ENCODE measurements around the gene GAP43.

GAP43 gene, protein sequence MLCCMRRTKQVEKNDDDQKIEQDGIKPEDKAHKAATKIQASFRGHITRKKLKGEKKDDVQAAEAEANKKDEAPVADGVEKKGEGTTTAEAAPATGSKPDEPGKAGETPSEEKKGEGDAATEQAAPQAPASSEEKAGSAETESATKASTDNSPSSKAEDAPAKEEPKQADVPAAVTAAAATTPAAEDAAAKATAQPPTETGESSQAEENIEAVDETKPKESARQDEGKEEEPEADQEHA

DNA sequence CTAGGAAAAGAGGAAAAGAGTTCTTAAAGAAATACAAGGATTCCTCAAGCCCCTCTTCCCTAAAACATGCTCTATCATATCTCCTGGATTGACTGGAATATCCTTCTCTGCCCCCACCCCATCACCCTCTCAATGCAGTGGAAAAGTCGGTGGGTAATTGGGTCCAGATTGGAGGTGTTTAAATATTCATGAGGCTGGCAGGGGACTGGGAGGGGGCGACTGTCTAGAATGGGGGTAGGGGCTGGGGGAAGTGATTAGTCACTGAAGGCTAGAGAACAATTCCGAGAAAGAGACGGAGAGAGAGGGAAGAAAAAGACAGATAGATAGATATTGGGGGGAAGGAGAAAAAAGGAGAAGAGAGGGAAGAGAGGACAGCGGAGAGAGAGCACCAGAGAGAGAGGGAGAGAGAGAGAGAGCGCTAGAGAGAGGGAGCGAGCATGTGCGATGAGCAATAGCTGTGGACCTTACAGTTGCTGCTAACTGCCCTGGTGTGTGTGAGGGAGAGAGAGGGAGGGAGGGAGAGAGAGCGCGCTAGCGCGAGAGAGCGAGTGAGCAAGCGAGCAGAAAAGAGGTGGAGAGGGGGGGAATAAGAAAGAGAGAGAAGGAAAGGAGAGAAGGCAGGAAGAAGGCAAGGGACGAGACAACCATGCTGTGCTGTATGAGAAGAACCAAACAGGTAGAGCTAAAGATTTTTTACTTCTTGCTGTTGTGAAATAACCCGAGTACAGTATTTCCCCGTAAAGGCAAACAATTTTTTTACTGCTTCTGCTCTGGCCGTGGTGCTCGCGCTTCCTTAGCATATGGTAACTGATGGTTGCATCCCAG lies at the start of gene GAP43:
Gene GAP43 (plus strand): TSS at position 467 of the 825 bp plus-strand sequence. CDS start 180 bp downstream, at position 647.
- no peak for DNase-seq (ENCODE audit: low read depth)

GRCh38 chr3:115576325-115576875 lies 46.9 kb upstream of the GAP43 start:
- no peak for DNase-seq (ENCODE audit: low read depth)

DNA sequence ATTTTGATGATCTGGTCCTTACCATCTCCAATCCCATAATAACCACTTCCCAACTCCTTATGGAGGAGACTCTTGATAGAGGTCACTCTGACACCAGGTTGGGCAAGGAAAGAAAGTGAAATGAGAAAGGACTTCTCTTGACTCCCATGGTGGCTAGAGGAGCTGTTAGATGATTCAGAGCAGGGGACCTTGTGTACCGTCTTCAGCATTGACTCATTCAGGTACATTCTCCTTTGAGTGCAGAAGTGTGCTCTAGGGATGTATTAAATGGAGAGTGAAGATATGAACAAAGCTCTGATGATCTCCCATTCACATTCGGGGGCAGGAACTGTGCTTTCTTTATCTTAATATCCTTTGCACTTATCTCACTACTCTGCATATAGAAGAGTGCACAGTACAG lies 46.3 kb upstream of the GAP43 start:
- no peak for DNase-seq (ENCODE audit: low read depth)

GRCh38 chr3:115578331-115578730 lies 45.0 kb upstream of the GAP43 start:
- no peak for DNase-seq (ENCODE audit: low read depth)

DNA sequence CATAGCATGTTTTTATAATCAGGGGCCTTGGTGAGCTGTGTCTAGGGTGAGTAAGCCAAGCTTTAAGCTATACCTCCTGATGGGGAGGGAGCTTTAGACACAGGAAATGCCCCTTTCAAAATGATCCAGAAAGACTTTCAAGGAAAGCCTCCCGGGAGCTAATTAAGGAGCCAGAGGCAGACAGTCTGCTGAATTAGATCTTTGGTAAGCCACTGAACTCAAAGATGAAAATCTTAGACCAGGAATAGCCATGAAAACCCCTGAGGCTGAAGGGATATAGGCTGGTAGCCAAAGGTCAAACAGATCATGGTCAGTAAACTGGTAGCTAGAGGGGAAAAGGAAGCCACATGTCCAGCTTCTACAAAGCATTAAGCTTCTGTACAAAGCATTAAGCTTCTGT lies 42.7 kb upstream of the GAP43 start:
- DNase-seq (ENCODE audit: low read depth) = no peak

DNA sequence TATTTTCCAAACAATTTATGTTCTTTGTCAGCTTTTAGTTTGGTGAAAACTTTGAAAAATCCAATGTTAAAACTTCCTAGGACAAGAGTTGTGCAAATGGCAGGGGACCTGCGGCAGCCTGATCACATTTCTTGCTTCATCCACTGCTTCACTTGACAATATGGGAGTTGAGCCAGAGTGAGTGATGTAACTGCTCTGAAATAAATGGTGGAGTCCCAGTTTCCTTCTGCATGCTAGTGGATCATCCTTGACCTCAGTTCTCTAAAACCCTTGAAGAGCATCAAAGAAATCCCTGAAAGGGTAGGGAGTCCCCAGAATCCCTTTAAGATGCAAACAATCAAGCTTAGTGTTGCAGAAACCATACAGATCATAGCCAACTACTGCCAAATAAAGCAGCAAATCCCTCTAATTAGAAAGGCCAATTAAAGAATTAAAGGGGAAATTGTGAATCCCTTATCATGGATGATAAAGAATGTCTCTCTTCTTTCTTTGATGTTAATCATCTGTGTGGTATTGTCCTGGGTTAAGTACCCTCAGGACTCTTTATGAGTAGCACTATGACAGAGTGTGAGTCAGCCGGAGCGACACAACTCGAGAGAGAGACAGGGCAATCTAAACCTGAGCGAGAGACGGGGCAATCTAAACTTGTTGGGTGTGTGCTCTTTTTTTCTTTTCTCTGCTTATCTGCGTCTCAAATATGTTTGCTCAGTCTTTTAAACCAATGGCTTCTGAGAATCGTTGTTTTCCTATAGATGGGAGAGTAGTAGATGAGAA lies 41.8 kb upstream of the GAP43 start:
- no peak for DNase-seq (ENCODE audit: low read depth)

DNA sequence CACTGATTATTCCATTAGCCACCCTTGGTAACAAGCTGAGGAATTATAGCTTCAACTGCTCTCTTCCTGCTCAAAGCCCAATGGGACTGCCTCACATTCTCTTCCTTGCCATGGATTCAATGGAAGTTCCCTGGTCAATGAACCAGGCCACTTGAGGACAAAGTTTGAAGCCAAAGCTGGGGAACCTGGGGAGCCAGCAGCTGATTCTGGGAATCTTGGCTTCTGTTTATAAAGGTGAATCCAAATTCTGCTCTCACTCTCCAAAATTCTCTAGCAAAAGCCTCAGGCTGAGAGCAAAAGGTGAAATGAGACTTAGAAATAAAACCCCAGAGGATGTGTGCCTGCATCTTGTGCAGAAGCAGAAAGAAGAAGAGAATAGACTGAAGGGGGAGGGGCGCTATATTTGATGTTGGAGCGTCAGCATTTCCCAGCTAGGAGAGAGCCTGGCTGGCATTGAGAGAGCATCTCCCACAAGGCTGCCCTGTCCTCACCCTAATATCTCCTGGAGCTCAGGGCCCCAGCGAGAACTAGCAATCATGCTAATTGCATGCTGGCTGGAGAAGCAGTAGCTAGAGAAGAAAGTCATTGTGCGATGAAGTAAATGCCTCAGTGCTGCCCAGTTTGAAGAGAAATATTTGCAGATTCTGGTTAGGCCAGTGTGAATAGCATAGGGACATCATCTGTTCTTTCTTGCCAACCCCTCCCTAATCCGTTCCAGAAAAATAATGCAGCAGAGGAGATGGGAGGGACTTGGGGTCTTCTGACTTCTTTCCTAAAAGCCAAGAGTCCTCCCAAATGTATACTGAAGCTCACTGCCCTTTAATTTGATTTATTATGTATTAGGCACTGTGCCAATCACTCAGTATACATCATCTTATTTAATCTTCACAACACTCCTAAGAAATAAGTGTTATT lies 34.9 kb upstream of the GAP43 start:
- no peak for DNase-seq (ENCODE audit: low read depth)

DNA sequence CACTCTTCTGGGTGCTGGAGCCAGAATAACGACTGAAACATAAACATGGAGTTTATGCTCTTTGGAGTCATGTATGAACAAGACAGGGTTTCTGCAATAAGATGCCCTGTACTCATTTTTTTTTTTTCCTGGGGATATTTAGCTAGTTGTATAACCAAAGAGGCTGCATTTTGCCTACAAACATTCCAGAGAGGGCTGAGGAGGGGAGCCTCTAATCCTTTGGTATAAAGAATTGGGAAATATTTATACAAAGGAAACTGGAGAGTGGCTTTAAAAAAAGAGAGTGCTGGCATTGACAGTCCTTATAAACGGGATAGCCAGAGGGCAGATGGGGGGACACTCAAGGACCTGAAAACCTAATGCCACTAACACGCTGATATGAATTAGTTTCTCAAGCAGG lies 32.4 kb upstream of the GAP43 start:
- no peak for DNase-seq (ENCODE audit: low read depth)

- DNase-seq (ENCODE audit: low read depth) = no peak
These were observed 27.6 kb upstream of the GAP43 start for GRCh38 chr3:115595611-115596275.

DNA sequence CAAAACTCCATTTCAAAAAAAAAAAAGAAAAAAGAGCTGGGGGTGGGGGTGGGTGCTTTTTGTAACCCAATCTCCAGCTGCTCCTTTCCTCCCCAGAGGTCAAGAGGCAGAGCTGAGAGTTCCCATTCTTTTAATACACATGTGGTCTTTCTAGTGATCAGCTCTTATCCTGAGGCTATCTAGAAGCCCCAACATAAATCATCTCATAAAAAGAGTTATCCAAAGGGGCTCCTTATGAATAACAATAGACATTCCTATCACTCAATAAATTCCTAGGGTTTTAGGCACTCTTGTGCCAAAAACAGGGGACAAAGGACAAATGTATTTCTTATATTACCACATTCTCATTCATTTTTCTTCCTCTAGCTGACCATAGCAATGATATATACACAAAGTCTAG lies 25.1 kb upstream of the GAP43 start:
- DNase-seq (ENCODE audit: low read depth) = no peak

GRCh38 chr3:115602194-115602593 lies 21.1 kb upstream of the GAP43 start:
- no peak for DNase-seq (ENCODE audit: low read depth)

DNA sequence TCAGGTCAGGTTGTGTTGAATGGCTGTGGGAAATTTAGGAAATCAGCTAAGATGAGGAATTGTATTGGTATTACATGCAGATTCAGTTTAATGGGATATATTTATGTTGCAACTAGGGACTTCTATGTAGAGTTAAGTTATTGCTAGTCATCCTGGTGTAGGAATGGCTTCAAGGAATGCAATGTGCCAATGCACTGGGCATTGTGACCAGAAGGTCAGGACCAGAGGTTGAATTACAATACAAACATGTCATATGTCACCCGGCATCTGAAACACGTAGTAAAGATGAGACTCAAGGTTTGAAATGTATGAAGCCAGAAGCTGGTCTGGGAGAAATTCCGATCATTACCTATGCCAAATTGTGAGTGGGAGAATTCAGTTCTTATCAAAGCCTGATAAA lies 11.7 kb upstream of the GAP43 start:
- no peak for DNase-seq (ENCODE audit: low read depth)

- DNase-seq (ENCODE audit: low read depth) = no peak
These were observed 8.1 kb upstream of the GAP43 start for GRCh38 chr3:115615001-115615814.

- no peak for DNase-seq (ENCODE audit: low read depth)
These were observed 6.8 kb upstream of the GAP43 start for GRCh38 chr3:115616461-115616860.

DNA sequence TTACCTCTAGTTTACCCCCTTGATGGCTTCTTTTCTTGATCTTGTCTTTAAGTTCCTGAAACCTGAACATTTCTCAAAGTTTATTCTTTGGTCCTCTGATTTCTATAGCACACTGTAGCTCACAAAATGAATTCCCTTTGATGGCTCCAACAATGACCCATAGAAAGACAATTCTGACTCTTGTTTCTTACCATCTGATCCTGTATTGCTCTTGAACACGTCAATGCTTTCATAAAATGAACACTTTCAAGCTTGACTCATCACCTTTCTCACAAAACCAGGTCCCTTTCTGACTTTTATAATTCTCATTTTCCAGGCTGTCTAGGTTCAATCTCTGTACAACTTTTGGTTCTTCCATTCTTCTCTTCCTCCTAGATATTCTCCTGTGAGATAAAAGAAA lies 5.7 kb upstream of the GAP43 start:
- no peak for DNase-seq (ENCODE audit: low read depth)

DNA sequence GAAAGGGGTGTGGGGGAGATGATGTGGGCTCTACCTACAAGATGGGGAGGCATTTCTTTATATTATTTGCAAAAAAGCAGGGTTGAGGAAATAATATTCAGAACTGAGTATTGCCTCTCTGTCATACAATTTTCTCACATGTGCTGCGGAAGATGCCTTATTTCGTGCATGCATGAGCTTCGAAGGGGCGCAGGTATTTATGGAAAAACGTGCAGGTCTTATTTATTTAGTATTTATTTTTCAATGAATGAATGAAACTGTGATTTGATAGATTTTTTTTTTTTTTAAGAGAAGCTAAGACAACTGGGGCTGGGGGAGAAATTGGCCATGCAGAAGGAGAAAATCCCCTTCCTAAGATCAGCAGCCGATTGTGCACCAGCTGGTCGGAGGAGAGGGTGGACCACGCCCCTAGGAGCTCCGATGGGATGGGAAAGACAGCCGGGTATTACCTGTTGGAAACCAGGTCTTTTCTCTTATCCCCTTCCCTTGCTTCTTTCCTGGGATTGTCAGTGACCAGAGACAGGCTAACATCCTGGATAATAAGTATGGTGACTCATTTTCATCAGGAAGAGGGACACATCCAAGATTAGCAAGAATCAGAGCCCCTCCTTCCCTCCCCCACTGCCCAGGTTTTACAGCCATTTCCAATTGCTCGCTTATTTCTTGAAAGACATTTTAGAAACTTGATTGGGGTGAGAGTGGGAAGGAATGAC lies 875 bp downstream of the GAP43 start:
- DNase-seq (ENCODE audit: low read depth) = no peak

GRCh38 chr3:115624901-115625300 lies 1.6 kb downstream of the GAP43 start:
- DNase-seq (ENCODE audit: low read depth) = no peak

GRCh38 chr3:115626006-115626409 lies 2.7 kb downstream of the GAP43 start:
- no peak for DNase-seq (ENCODE audit: low read depth)

DNA sequence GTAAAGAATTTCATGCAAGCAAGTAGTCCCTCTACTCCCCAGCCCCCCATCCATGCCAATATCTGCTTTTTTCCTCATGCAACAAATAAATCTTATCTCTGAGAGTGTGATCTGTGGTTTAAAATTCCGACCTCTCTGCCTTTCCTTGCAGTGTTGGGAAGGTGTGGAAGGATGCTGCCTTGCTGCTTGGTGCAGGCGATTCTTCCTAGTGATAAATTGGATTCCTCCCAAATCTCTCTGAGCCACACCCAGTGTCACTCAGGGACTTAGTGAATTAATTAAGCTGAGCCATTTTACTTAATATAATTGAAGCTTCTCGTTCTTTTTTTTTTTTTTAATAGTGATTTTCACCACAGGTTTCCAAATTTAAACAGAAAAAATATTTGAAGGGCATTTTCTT lies 3.4 kb downstream of the GAP43 start:
- DNase-seq (ENCODE audit: low read depth) = no peak
